Measurements from ENCODE around the gene MAP3K4.

MAP3K4 gene

DNA sequence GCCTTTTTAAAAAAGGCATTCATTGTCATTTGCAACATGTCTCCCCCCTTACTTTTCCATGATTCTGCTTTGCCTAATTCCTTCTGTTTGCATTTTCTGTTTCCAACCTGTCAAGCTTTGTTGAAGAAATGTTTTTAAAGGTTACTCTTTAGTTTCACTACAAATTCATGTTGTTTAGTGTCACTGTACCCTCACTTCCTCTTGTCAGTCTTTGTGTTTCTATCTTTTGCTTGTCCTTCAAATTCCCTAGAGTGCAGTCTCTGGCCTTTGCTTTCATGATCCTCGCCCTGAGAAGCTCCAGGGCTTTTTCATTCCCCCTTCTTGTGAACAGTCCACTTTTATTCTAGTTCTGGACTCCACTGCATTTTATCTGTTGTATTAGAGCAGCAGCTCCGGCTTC lies 90.6 kb downstream of the MAP3K4 start:
- Mint-ChIP-seq H3K36me3 (peaks cover 18 to 22% of the 10 kb centered on the region in 2 donors), H3K27ac (no peak overlapping the region), H3K4me3 (no peak overlapping the region), H3K9me3 (no peaks in the 10 kb centered on the region), H3K27me3 (no peaks in the 10 kb centered on the region), H3K4me1 (no peaks in the 10 kb centered on the region)
- peak; percentile 48 to 79 for ATAC-seq (replicated peaks)
- no peak for DNase-seq

DNA sequence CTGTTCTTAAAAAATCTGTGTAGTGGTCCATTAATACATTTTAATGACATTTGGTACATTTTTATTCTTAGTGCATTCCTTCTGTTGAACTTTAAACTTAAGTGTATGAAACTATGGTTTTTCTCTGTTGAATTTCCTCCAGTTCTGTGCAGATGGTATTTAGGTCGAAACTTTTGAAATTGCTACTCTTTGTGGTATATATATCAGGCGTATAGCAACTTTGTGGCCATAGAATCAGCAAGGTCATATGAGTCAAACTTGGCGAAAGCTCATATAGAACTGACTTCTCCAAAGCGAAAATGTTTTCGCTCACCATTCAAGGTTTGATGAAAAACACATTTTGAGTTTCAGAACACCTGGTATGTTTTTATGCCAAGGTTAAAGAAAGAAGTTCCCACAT lies 93.7 kb downstream of the MAP3K4 start:
- peaks cover 16 to 35% of the 10 kb centered on the region in 2 donors for H3K36me3 Mint-ChIP-seq
- no peak overlapping the region for H3K4me3 Mint-ChIP-seq
- no peak overlapping the region for H3K27ac Mint-ChIP-seq
- ATAC-seq (replicated peaks) (no peak), DNase-seq (no peak)
- no peaks in the 10 kb centered on the region for H3K9me3 Mint-ChIP-seq
- H3K27me3 Mint-ChIP-seq, result no peaks in the 10 kb centered on the region
- no peaks in the 10 kb centered on the region for H3K4me1 Mint-ChIP-seq

DNA sequence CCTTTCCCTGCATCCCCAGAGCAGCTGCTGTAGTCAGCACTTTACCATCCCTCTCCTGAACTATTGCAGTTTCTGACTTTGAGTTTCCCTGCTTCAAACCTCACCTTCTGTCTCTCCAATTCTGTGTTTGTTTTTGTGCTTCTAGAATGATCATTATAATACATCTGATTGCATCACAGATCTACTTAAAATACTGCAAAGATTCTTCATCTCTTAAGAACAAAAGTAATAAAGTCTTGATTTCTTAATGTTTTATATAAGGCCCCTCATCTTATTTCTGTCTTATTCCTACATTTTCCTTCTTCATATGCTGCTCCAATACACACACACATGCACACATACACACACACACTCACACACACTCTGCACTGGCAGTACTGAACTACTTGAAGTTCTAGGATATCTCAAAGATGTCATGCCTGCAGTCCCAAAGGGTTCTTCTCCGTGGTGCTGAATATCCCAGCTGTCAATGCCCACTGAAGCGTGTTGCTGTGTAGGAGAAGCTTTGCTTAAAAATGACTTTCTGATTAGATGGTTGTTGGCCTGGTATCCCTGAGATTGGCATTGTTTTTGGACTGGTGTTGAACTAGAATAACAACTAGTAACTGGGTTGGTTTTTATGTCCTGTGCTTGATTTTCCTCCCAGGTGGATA lies 97.2 kb downstream of the MAP3K4 start:
- no peak for DNase-seq
- no peak for ATAC-seq (replicated peaks)
- Mint-ChIP-seq H3K9me3 (no peaks in the 10 kb centered on the region), H3K4me3 (no peak overlapping the region), H3K4me1 (no peaks in the 10 kb centered on the region), H3K36me3 (peaks cover 24 to 49% of the 10 kb centered on the region in 2 donors), H3K27me3 (no peaks in the 10 kb centered on the region), H3K27ac (no peak overlapping the region)

DNA sequence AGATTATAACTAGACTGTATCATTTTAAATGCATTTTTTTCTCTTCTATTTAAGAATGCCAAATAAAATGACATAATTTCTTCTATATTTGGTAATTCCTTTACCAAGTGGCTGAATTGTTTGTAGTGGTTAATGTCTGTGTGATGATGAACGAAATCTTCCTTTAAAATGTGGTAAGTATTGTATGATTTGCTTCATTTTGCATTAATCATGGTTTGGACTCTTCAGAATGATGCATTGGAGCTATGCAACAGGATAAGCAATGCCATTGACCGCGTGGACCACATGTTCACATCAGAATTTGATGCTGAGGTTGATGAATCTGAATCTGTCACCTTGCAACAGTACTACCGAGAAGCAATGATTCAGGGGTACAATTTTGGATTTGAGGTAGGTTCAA lies 99.6 kb downstream of the MAP3K4 start:
- Mint-ChIP-seq H3K4me3 (no peak overlapping the region), H3K27ac (no peak overlapping the region), H3K9me3 (no peaks in the 10 kb centered on the region), H3K36me3 (peaks cover 28 to 44% of the 10 kb centered on the region in 2 donors), H3K27me3 (no peaks in the 10 kb centered on the region), H3K4me1 (no peaks in the 10 kb centered on the region)
- ATAC-seq (replicated peaks) (no peak), DNase-seq (no peak)

DNA sequence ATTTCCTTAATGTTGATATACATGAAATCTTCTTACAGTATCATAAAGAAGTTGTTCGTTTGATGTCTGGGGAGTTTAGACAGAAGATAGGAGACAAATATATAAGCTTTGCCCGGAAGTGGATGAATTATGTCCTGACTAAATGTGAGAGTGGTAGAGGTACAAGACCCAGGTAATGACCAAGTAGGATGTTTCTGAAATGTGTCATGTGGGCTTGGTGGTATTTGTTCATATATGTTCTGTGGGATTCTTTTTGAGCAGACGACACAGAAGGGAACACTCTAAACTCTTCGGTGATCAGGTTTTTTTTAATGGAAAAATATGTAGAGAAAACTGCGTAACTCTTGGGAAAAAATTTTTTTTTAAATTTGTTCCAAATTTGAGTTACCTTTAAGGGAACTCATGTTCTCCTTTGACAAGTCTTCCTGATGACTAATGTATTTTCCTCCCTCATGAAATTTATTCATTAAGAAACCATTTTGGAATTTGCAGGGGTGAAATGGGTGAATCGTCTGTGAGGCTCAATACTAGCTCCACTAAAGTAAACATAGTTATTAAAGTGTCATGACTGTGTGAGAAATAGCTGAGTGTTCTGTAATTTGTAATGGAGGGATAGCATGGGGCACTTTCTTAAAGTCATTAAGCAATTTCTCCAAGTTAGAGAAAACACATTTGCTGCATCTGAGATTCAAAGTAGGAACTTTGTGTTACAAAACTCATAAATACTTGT lies 100.6 kb downstream of the MAP3K4 start:
- no peak for ATAC-seq (replicated peaks)
- H3K27me3 Mint-ChIP-seq, result no peaks in the 10 kb centered on the region
- no peak overlapping the region for H3K27ac Mint-ChIP-seq
- no peak for DNase-seq
- peaks cover 27 to 46% of the 10 kb centered on the region in 2 donors for H3K36me3 Mint-ChIP-seq
- H3K9me3 Mint-ChIP-seq, result no peaks in the 10 kb centered on the region
- H3K4me3 Mint-ChIP-seq, result no peak overlapping the region
- no peaks in the 10 kb centered on the region for H3K4me1 Mint-ChIP-seq

DNA sequence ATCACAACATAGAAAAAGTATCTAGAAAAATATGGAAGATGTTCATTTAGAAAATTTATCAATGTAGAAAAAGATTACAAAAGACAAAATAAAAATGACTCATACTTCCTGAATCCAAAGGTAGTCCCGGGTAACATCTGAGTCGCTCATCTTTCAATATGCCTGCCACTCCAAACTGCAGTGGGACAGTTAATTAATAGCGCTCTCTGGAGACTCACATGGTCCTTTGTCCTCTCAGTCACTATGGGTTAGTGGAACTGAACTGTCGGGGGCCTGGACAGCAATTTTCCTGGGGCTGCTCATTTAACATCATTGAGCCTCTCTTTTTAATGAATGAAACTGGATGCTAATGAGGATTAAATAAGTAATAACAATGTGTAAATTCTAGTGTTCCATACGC lies 103.4 kb downstream of the MAP3K4 start:
- no peak overlapping the region for H3K4me3 Mint-ChIP-seq
- H3K36me3 Mint-ChIP-seq, result peaks cover 27 to 43% of the 10 kb centered on the region in 2 donors
- H3K27ac Mint-ChIP-seq, result no peak overlapping the region
- DNase-seq (no peak), ATAC-seq (replicated peaks) (no peak)
- no peaks in the 10 kb centered on the region for H3K9me3 Mint-ChIP-seq
- H3K4me1 Mint-ChIP-seq, result no peaks in the 10 kb centered on the region
- H3K27me3 Mint-ChIP-seq, result no peaks in the 10 kb centered on the region

DNA sequence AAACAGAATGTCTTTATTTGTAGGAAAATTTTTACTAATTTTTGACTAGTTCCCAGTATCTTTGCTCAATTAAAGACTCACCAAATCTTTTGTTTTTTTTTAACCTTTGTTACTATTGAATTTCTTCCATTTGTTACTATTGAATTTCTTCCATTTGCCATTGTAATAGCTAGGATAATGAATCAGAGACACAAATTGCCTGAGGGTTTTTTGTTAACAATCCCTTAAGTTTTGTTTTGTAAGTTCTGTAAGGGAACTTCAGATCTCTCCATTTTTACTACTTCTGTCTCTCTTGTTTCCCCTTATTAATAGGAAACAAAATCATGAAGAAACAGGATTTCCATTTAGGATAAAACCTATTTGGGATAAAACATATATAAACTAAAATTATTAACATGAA lies 104.3 kb downstream of the MAP3K4 start:
- H3K4me3 Mint-ChIP-seq, result no peak overlapping the region
- DNase-seq (no peak), ATAC-seq (replicated peaks) (no peak)
- H3K36me3 Mint-ChIP-seq, result peaks cover 25 to 38% of the 10 kb centered on the region in 2 donors
- no peaks in the 10 kb centered on the region for H3K4me1 Mint-ChIP-seq
- H3K9me3 Mint-ChIP-seq, result no peaks in the 10 kb centered on the region
- no peaks in the 10 kb centered on the region for H3K27me3 Mint-ChIP-seq
- H3K27ac Mint-ChIP-seq, result no peak overlapping the region

DNA sequence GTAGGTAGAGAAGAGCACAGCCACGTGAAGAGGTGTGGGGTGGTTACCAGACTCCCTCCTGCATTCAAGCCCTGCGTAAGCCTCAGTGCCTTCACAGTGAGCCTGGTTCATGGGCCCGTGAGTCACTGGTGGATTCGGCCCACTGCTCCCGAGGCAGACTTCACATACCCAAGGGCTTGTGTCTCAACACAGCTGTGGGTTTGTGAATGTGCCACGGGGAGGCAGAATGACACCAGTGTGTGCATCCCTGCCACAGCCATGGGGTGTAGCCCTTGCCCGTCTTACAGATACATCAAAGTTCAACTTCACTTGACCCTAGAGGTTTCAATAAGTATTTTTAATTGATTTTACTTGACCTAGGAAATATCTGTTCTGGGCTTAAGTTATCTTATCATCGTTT lies 108.5 kb downstream of the MAP3K4 start:
- Mint-ChIP-seq H3K9me3 (no peaks in the 10 kb centered on the region), H3K4me1 (no peaks in the 10 kb centered on the region), H3K4me3 (no peak overlapping the region), H3K27me3 (no peaks in the 10 kb centered on the region), H3K36me3 (peaks cover 30 to 45% of the 10 kb centered on the region in 2 donors), H3K27ac (no peak overlapping the region)
- no peak for ATAC-seq (replicated peaks)
- no peak for DNase-seq

DNA sequence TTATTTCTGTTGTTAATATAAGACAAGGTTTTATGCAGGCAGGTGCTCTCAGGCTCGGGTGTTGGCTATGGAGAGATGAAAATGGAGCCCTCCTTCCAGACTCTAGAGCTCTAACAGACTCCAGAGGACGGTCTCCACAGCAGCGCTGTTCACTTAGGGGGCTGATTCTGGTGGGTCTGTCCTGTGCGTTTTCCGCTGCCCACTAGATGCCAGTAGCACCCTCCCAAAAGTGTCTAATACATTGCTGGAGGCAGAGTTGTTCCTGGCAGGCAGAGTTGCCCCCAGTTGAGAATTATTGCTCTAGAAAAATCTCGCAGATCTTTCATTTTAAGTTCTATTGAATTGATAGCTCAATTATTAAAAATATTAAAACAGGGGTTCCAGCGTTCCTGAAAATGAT lies 109.9 kb downstream of the MAP3K4 start:
- DNase-seq (no peak), ATAC-seq (replicated peaks) (no peak)
- Mint-ChIP-seq H3K36me3 (peaks cover 34 to 53% of the 10 kb centered on the region in 2 donors), H3K9me3 (no peaks in the 10 kb centered on the region), H3K4me1 (no peaks in the 10 kb centered on the region), H3K27ac (no peak overlapping the region), H3K4me3 (no peak overlapping the region), H3K27me3 (no peaks in the 10 kb centered on the region)

DNA sequence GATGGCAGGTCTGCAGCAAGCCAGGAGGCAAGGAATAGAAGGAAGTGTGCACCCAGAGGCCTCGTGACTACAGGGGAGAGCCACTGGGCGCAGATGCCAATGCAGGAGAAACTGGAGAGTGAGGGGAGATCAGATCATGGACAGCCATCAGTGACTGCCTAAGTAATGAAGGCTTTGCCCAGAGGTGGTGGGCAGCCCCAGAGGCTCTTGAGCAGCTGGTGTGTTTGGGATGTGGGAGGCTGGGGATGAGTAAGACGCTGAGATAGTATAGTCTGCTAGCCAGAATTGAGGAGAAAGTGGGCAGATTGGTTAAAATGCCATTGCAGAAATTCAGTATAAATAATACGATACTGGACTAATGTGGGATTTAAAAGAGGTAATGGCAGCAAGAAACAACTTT lies 111.9 kb downstream of the MAP3K4 start:
- no peak overlapping the region for H3K4me3 Mint-ChIP-seq
- peaks cover 37 to 54% of the 10 kb centered on the region in 2 donors for H3K36me3 Mint-ChIP-seq
- no peaks in the 10 kb centered on the region for H3K9me3 Mint-ChIP-seq
- H3K27me3 Mint-ChIP-seq, result no peaks in the 10 kb centered on the region
- DNase-seq, result no peak
- ATAC-seq (replicated peaks), result no peak
- no peaks in the 10 kb centered on the region for H3K4me1 Mint-ChIP-seq
- H3K27ac Mint-ChIP-seq, result no peak overlapping the region

DNA sequence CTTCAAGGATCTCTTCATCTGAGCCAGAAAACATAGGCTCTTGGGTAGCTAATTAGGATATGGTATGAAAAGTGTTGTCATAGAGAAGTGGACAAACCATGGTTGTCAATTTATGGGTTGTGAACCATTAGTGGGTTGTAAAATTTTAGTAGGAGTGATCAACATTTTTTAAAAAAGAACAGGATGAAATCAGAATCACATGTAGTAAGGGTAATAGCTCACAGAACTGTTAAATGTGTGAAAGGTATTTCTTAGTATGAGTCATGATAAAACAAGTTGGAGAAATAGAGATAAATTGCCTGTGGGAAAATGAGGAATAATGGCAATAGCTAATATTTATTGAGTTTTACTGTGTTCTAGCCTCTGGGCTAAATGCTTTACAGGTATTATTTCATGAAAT lies 113.4 kb downstream of the MAP3K4 start:
- no peak for ATAC-seq (replicated peaks)
- Mint-ChIP-seq H3K4me3 (no peak overlapping the region), H3K27me3 (no peaks in the 10 kb centered on the region), H3K4me1 (peaks cover 0 to 3% of the 10 kb centered on the region in 2 donors), H3K36me3 (peaks cover 41 to 53% of the 10 kb centered on the region in 2 donors), H3K27ac (no peak overlapping the region), H3K9me3 (no peaks in the 10 kb centered on the region)
- DNase-seq, result no peak

DNA sequence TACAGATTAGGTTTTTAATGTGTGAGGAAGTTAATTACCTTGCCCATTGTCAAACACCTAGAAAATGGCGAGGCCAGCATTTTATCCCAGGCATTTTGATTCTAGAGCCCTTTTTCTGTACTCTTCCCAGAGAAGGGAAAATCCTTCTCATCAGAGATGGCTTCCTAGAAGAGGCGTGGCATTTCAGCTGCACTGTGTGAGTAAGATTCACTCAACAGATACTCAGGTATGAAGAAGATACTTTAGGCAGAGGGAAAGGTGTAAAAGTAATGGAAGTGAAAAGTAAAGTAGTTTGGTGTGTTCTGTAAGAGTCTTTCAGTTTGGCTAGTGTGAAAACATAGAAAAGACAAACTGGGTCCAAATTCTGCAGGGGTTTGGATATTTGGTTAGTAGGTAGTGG lies 113.8 kb downstream of the MAP3K4 start:
- no peaks in the 10 kb centered on the region for H3K27me3 Mint-ChIP-seq
- H3K36me3 Mint-ChIP-seq, result peaks cover 44 to 56% of the 10 kb centered on the region in 2 donors
- no peaks in the 10 kb centered on the region for H3K9me3 Mint-ChIP-seq
- H3K27ac Mint-ChIP-seq, result no peak overlapping the region
- ATAC-seq (replicated peaks), result no peak
- no peak for DNase-seq
- H3K4me1 Mint-ChIP-seq, result peaks cover 0 to 8% of the 10 kb centered on the region in 2 donors
- no peak overlapping the region for H3K4me3 Mint-ChIP-seq

DNA sequence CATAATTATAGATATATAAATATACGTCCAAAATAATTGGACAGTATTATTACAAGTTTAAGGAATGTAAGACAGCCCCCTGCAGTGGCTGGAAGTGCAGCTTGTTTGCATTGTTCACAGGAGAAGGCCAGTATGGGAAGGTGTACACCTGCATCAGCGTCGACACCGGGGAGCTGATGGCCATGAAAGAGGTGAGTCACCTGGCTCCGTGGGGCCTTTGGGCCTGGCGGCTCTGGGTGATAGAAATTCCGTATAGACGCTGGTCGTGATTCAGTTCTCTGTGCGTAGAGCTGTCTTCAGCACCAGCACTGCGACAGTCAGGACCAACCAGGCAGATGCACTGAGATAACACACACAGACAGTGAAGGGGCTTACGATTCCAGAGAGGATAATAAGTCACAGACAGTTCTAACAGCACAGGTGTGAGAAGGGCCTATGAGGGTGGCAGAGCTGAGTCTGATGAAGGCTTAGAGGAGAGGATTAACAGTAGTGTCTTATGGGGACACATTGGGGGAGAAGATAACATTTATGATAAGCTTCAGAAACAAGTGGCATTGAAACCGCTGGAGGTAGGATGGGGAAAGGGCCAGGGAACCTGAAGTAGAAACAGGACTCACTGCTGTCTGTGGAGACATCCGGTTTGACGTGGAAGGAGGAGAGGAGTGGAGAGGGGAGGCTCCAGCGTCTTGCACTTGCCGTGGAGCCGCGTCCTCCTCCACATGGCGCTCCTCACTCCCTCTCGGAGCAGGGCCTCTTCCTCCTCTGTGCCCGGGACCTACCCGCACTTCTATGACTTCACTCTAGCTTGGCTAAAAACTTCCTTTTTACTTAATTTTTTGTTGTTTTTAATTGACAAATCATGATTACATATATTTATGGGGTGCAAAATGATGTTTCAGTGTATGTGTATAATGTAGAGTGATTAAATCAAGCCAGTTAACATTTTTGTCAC lies 116.5 kb downstream of the MAP3K4 start:
- H3K27ac Mint-ChIP-seq, result no peak overlapping the region
- H3K4me3 Mint-ChIP-seq, result no peak overlapping the region
- DNase-seq (no peak), ATAC-seq (replicated peaks) (no peak)
- no peaks in the 10 kb centered on the region for H3K9me3 Mint-ChIP-seq
- H3K36me3 Mint-ChIP-seq, result peaks cover 63 to 70% of the 10 kb centered on the region in 2 donors
- peaks cover 0 to 19% of the 10 kb centered on the region in 2 donors for H3K4me1 Mint-ChIP-seq
- no peaks in the 10 kb centered on the region for H3K27me3 Mint-ChIP-seq

DNA sequence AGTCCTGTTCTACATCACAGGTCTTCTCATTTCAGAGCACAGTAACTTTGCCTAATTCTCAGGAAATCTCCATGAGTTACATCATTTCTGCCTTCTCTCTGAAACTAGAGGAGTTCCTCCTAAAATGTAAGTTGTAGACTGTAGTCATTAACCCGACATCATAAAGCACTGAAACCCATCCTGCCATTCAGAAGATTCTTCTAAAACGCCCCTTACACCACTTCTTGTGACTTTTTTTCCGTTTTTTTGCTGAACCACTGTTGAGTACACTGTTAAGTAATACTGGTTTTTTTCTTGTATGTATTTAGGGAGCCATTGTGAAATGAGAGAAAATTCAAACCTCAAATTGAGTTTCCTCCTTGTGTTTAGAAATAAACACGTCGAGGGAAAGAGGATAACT lies 117.3 kb downstream of the MAP3K4 start:
- Mint-ChIP-seq H3K9me3 (no peaks in the 10 kb centered on the region), H3K27ac (no peak overlapping the region)

More for the DNA sequence above, 117.3 kb downstream of the MAP3K4 start:
- H3K27me3 Mint-ChIP-seq, result no peaks in the 10 kb centered on the region
- DNase-seq, result no peak
- no peak for ATAC-seq (replicated peaks)
- H3K4me3 Mint-ChIP-seq, result no peak overlapping the region
- peaks cover 59 to 66% of the 10 kb centered on the region in 2 donors for H3K36me3 Mint-ChIP-seq
- H3K4me1 Mint-ChIP-seq, result peaks cover 0 to 19% of the 10 kb centered on the region in 2 donors
